ENCODE data around the gene TRIB2.
A peak's percentile ranks its signal among the peaks of the same experiment; 100 is the strongest.
"Not testable (repeated sequence)": the region's sequence is repeated elsewhere in the genome, so short reads cannot be mapped to it uniquely, and the experiment has no call there.

Gene TRIB2

GRCh38 chr2:12716282-12717190, at the start of gene TRIB2:
TRIB2 (plus strand) TSS chr2:12716936; CDS start chr2:12718308, 1,372 bp downstream.
- peak; percentile 96 for DNase-seq

DNA sequence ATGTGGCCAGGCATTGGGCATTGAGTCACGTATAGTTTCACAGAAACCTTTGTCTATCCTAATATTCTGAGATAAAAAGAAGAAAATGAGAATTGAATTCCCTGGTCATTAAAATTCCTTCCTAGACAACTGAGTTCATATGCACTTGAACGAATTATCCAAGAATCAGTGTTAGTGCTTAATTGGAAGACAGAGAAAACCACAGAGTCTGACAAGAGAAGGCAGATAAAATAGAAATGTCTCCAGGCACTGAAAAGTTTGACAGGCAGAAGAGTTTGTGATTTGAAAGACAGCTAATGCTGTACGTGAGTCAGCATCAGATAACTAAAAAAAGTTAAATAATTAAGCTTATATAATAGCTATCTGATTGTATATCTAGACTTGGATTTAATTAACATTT, 47.7 kb upstream of the TRIB2 start:
- no peak for DNase-seq

DNA sequence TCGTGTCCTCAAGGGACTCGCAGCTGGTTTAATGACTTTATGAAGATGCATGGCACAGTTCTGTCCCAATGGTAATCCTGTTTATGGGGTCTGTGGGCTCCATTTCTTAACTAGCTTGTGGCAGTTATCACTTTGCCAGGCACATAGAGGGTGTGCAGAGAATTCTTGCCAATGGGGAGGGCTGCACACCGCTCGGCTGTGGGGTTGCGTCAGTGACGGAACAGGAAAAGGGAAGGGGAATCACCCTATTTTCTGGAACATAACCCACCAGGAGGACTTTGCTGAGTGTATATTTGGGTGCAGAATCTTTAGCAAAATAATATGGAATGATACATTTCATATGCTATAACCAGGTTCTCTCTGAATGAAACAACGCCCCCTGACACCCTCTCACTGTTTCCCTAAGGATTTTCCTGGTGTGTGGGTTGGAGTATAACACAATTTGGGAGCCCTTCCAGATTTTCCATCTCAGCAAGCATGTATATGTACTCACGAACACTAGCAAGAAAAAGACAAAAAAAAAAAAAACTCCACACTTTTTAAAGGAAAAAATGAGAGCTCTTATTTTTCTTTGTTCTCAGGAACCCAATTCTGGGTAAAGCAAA, 43.9 kb upstream of the TRIB2 start:
- DNase-seq = no peak

GRCh38 chr2:12674644-12675328, 42.0 kb upstream of the TRIB2 start:
- DNase-seq = no peak

DNA sequence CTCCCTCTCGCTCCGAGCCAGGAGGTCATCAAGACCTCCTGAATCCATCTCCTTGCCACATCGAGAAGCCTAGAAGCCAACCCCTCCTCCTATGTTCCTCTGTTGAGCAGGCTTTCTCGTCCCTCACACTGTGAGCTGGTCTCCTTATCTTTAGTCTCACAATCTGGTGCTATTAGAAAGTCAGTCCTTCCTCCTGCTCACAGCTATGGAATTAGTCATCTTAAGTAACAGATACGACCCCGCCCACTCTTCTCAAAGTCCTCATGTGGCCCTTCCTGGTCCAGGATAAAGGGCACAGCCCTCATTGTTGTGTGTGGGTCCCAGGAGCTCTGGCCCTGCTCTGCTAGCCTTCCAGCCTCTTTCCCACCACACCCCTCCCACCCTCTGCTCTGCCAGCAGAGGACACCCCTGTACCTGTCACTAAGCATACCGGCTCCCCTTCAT, 41.4 kb upstream of the TRIB2 start:
- no peak for DNase-seq

GRCh38 chr2:12675801-12676200, 40.9 kb upstream of the TRIB2 start:
- no peak for DNase-seq

- DNase-seq = no peak
These were observed 40.0 kb upstream of the TRIB2 start for GRCh38 chr2:12676771-12677170.

GRCh38 chr2:12678186-12678585, 38.5 kb upstream of the TRIB2 start:
- no peak for DNase-seq

DNA sequence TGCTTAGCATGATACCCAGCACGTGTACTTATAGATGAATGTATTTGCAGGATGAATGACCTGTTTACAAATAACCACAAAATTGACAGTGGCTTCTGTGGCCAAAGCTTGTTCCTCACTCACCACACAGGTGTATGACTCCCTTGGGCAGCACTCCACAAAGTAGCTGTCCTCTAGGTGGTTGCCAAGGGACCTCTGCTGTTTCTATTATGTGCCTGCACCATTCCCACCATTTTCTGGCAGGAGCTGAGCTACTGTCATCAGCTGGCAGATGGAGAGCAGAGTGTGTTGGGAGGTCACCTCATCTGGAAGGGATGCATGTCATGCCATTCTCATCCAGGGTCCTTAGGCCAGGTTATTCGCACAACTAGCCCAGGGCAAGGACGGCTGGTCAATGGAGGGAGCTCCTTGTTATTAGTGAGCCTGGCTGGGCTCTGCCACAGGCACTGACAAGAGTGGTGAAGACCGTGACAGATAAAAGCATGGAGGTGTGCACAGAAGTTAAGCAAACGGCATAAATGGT, 37.1 kb upstream of the TRIB2 start:
- DNase-seq = no peak

- not testable (repeated sequence) for DNase-seq
These were observed 36.6 kb upstream of the TRIB2 start for GRCh38 chr2:12680115-12680514.

DNA sequence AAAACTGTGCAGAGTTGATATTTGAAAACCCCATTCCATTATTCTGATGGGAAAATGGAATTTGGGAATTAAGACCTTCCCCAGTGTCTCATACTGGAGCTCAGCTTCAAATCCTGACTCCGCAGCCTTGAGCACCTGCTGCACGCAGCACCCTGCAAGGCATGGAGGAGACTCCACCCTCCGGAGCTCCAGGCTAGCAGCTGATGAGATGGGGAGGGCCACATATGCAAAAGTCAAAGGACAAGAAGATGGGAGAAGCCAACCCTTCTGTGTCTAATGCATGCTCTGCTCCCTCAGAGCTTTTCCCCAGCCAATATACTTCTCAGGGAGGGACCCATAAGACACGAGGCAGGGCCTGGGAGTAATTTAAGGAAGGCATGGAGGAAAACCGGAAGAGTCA, 34.7 kb upstream of the TRIB2 start:
- DNase-seq = no peak

GRCh38 chr2:12683457-12684100, 33.2 kb upstream of the TRIB2 start:
- DNase-seq = no peak

- DNase-seq = no peak
These were observed 32.2 kb upstream of the TRIB2 start for GRCh38 chr2:12684471-12684936.

DNA sequence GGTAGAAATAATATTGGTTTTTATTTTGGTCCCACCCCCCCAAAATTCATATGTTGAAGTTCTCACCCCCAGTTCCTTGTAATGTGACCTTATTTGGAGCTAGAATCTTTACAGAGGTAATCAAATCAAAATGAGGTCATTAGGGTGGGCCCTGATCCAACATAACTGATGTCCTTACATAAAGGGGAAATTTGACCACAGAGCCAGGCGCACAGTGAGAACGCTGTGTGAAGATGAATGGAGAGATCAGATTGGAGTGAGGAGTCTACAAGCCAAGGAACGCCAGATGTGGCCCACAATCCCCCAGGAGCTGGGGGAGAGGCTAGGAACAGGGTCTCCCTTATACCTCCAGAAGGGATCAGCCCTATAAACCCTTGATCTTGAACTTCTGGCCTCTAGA, 31.6 kb upstream of the TRIB2 start:
- DNase-seq = no peak

DNA sequence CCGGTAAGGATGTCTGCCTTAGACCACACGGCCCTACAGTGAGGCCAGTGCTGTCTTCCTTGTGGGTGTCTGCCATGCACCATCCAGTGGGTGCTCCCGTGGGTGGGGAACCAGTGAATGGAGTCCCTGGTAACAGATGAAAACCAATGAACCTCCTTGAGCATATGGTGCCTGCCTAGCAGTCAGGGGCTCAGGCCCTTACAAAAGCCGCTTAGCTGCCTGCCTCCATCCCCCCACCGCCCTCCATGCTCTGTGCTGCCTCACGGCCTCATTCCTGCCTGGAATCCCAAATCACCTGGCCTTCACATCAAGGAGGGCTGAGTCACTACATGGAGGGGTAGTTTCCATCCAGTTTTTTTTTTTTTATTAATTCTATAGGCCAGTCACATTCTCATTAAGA, 30.8 kb upstream of the TRIB2 start:
- DNase-seq = no peak

GRCh38 chr2:12686708-12687283, 29.9 kb upstream of the TRIB2 start:
- no peak for DNase-seq

DNA sequence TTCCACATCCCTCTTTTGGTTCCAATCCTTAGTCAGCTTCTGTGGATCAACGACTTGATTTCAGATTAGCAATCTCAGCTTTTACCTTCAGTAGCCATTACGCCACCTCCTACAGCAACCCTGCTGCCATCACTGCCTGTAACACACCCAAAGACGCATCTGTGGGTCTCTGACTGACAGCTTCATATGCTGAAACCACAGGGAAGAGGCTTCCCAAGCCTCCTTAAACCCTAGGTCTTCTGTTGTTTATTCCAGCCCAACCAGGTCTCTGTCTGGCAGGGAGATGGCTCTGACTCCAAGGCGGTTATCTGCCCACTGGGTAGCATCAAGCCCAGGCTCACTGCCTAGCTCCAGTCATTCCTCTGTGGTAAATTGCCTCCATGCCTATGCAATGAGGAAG, 28.6 kb upstream of the TRIB2 start:
- no peak for DNase-seq

- no peak for DNase-seq
These were observed 27.8 kb upstream of the TRIB2 start for GRCh38 chr2:12688893-12689292.

- DNase-seq = no peak
These were observed 23.2 kb upstream of the TRIB2 start for GRCh38 chr2:12693509-12693908.

DNA sequence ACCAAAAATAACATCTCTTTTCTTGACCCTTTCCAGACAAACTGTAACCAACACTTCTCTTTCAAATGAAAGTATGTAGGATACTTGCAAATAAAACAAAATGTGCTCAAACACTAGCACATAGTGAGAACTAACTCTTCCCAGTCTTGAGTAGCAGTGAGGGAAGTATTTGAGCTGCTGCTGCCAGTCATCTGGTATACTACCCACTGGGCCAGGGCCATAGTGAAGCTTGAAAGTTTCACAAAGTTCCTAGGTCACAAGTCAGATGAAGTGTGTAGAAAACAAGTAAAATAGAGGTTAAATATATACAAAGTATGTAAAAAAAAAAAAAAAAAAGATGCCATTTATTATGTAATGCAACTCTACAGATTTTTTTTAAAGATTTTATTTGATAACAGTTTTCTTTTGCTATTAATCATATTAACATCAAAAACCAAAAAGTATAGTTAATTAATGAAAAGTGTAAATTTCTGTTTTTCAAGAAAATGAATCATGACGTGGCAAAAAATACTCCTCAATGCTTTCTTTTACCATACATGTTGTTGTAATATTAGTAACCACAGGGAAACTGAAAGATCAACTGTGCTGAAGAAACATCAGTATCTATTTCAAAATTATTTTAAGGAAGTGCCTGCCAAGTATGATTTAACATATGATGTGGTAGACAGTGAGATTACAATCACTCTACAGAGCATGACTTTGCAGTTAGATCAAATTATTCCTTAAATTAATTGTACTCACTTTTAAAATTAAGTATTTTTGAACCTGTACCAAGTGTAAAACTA, 21.6 kb upstream of the TRIB2 start:
- DNase-seq = no peak

DNA sequence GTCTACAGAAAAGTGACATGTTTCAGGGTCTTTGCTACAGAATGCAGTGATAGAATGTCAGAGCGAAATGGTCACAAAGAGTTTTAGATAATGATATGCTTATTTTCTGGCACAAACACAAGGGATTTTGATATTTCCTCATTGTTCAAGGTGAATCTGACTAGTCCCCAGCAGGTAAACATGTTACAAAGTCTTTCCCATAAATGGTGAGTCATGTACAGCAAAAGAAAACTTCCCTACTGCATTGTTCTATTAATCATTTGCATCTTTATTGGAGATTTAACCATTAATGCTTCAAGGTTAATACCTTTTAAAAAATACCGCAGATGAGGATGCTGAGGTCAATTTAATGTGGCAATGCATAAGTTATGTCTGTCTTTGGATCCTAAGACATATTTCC, 19.1 kb upstream of the TRIB2 start:
- DNase-seq = no peak

DNA sequence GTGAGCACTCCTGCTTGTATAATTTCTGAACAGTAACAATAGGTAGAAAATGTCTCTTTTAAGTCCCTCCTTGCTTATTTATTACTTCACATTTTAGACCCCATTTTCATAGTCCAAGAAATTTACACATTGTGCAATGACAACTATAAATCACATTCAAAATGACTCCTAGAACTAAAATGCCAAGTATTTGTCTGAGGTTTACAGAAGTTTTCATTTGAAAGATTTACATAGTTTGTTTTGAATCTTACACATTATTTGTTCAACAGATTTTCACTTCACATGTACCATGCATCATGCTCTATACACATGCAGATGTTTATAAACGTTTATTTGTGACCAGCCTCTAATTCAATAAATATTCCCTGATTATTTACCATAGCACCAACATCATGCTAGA, 15.7 kb upstream of the TRIB2 start:
- no peak for DNase-seq

Data from right hindlimb (tissue), 1 donor.